ENCODE results near the gene C5AR1.

DNA sequence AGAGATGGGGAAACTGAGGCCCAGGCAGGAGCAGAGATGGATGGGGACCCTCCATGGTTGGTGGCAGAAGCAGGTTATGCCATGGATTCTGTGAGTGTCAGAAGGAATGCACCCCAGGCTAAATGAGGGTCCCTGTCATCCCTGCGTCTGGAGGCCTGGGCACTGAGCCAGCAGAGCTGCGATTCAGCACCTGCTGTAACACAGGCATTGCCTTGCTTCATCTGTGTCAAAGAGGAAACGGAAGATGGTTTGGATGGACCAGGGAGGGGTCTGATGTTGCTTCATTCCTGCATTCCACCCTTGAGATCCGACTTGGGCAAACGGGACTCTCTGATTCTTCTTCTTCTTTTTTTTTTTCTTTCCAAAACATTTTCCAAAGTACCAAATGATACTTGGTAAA is 1.2 kb downstream of the C5AR1 start:
- no peak for TF ChIP-seq EZH2 (IDR thresholded peaks at IDR 0.05; ENCODE audit: insufficient read depth, poor library complexity, severe bottlenecking)
- TF ChIP-seq EZH2phosphoT487 (IDR thresholded peaks at IDR 0.05; ENCODE audit: insufficient read depth, low read depth), result no peak
